ENCODE results near the gene TPSD1.
"Not testable (repeated sequence)": the region's sequence is repeated elsewhere in the genome, so short reads cannot be mapped to it uniquely, and the experiment has no call there.

DNA sequence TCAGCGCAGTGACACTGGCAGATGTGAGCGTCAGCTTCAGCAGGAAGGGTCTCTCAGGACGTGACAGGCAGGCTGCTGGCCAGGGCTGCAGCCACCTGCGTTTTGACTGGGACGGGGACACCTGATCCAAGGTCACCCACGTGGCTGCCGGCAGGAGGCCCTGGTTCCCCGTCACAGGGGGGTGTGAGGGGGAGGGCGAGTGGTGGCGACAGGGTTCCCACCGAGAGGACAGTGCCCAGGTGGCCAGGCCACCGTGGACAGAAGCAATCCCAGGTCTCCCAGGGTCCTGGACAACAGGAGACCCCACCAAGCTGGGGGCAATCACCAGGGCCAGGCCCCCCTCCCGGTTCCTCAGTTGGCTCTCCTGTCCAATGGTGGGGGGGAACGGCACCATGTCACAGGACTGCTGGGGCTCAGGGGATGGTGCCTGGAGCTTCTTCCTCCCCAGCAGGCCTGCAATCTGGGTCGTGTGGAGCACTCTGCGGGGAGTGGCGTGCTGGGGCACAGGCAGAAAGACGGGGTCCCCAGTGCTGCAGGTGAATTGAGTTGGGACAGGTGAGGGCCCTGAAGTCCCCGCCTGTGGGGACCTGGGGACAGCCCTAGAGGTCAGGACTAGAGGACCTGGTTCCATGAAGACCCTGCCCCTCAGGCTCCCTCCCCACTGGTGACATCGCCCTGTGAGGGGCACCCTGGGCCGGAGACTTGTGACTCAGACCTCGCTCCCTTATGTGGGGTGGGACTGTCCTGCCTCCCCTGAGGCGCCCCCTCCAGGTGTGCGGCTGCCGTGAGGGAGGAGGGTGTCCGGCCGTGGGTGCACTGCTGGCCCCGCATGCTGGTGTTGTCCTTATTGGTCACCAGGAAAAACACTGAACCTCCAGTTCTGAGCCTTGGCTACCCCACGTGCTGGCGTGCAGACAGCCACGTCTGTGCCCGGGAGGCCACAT is 11.7 kb upstream of the TPSD1 start:
- TF ChIP-seq, protein P1, sequence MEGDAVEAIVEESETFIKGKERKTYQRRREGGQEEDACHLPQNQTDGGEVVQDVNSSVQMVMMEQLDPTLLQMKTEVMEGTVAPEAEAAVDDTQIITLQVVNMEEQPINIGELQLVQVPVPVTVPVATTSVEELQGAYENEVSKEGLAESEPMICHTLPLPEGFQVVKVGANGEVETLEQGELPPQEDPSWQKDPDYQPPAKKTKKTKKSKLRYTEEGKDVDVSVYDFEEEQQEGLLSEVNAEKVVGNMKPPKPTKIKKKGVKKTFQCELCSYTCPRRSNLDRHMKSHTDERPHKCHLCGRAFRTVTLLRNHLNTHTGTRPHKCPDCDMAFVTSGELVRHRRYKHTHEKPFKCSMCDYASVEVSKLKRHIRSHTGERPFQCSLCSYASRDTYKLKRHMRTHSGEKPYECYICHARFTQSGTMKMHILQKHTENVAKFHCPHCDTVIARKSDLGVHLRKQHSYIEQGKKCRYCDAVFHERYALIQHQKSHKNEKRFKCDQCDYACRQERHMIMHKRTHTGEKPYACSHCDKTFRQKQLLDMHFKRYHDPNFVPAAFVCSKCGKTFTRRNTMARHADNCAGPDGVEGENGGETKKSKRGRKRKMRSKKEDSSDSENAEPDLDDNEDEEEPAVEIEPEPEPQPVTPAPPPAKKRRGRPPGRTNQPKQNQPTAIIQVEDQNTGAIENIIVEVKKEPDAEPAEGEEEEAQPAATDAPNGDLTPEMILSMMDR (IDR thresholded peaks at IDR 0.05; ENCODE audit: poor library complexity) = not testable (repeated sequence)
- TF ChIP-seq EZH2phosphoT487 (IDR thresholded peaks at IDR 0.05; ENCODE audit: low read depth, severe bottlenecking, unreplicated experiment) = not testable (repeated sequence)
